Measurements from ENCODE around the gene TRPV3. TPM values are rescaled to one million over a fixed set of nuclear protein-coding genes. Genes with fewer than 3 reads are reported as not detected.
"Not testable (repeated sequence)": the region's sequence is repeated elsewhere in the genome, so short reads cannot be mapped to it uniquely, and the experiment has no call there.

TRPV3 gene
- total and polyA plus RNA-seq, 2 of the 13 experiments (the other 11 are each of a cell fraction or from before 2014, with no cell fraction given): 0.90 to 1.0 TPM

- Histone ChIP-seq H2AFZ (ENCODE audit: low read length) (no peak overlapping the region), H4K20me1 (ENCODE audit: insufficient read depth, low read length) (no peaks in the 10 kb centered on the region), H3K4me1 (ENCODE audit: insufficient read depth, low read length) (0 out of 2 replicates have a peak, but pooled peaks cover 6% of the 10 kb centered on the region), H3K27ac (ENCODE audit: extremely low read length, insufficient read depth, low read length) (no peak overlapping the region), H3K36me3 (replicated peaks in 1 of 2; ENCODE audit: control insufficient read depth in 1 of 2, insufficient read depth in 2 of 2, low read length in 2 of 2) (no peaks in the 10 kb centered on the region), H3K27me3 (ENCODE audit: control insufficient read depth in 1 of 2, insufficient read depth in 2 of 2, low read length in 2 of 2) (no peaks in the 10 kb centered on the region), H3K9ac (ENCODE audit: insufficient read depth, low read depth, low read length) (no peak overlapping the region), H3K9me3 (ENCODE audit: low read length) (no peaks in the 10 kb centered on the region), H3K4me2 (ENCODE audit: low read depth, low read length) (no peak overlapping the region), H3K4me3 (replicated peaks in 1 of 3; ENCODE audit: insufficient read depth in 1 of 3, low read depth in 2 of 3, low read length in 3 of 3) (no peak overlapping the region), H3K79me2 (ENCODE audit: insufficient read depth, low read length) (no peaks in the 10 kb centered on the region)
- FAIRE-seq (no peak), ATAC-seq (no peak), DNase-seq (ENCODE audit: low spot score) (no peak)
- TF ChIP-seq ZNF143 (CRISPR knock-in tag; IDR thresholded peaks at IDR 0.05) (no peak), MAX (IDR thresholded peaks at IDR 0.05) (no peak), KAT7 (CRISPR knock-in tag; IDR thresholded peaks at IDR 0.05; ENCODE audit: borderline replicate concordance) (no peak), NCOA2 (CRISPR knock-in tag; IDR thresholded peaks at IDR 0.05) (no peak), ZBTB14 (CRISPR knock-in tag; IDR thresholded peaks at IDR 0.05) (no peak), CBX5 (CRISPR knock-in tag; IDR thresholded peaks at IDR 0.05; ENCODE audit: borderline replicate concordance) (no peak), POLR2G (IDR thresholded peaks at IDR 0.05; ENCODE audit: low read depth, low read length) (no peak), ATRX (CRISPR knock-in tag; IDR thresholded peaks at IDR 0.05; ENCODE audit: borderline replicate concordance) (no peak), SOX13 (IDR thresholded peaks at IDR 0.05) (no peak), SOX13 (CRISPR knock-in tag; conservative IDR thresholded peaks at IDR 0.05 in 1 of 2, IDR thresholded peaks at IDR 0.05 in 1 of 2) (no peak)
- intact Hi-C loops (cut with micrococcal nuclease; ENCODE audit: unreplicated experiment): no loop called here
- CTCF ChIA-PET (ENCODE audit: low intra/inter-chr PET ratio, low total read pairs): no interaction called here
- in situ Hi-C loops (cut with HindIII; ENCODE audit: extremely low pct_ligation_motif_present, low pct_unique_long_range_greater_than_20kb): no loop called here
- WGBS (ENCODE audit: low lambda C conversion rate): 80% methylated on average over 9 of the region's 9 CpGs
- POLR2A ChIA-PET: no interaction called here
- BruUV-seq (replicated peaks): no TSS peak
Measured at GRCh38 chr17:3514873-3515272, 42.7 kb downstream of the TRPV3 start.

GRCh38 chr17:3514167-3514566 is 43.4 kb downstream of the TRPV3 start:
- H4K20me1 ChIP-seq (ENCODE audit: insufficient read depth, low read length); CTCF ChIA-PET (ENCODE audit: low intra/inter-chr PET ratio, low total read pairs); H3K9me3 ChIP-seq (ENCODE audit: low read length); H3K4me1 ChIP-seq (ENCODE audit: insufficient read depth, low read length); H2AFZ ChIP-seq (ENCODE audit: low read length); DNase-seq (ENCODE audit: low spot score); intact Hi-C loops (cut with micrococcal nuclease; ENCODE audit: unreplicated experiment); POLR2A ChIA-PET; H3K27ac ChIP-seq (ENCODE audit: extremely low read length, insufficient read depth, low read length); H3K9ac ChIP-seq (ENCODE audit: insufficient read depth, low read depth, low read length); in situ Hi-C loops (cut with HindIII; ENCODE audit: extremely low pct_ligation_motif_present, low pct_unique_long_range_greater_than_20kb); FAIRE-seq; H3K79me2 ChIP-seq (ENCODE audit: insufficient read depth, low read length); BruUV-seq (replicated peaks); H3K36me3 ChIP-seq (replicated peaks in 1 of 2; ENCODE audit: control insufficient read depth in 1 of 2, insufficient read depth in 2 of 2, low read length in 2 of 2); H3K4me2 ChIP-seq (ENCODE audit: low read depth, low read length); H3K4me3 ChIP-seq (replicated peaks in 1 of 3; ENCODE audit: insufficient read depth in 1 of 3, low read depth in 2 of 3, low read length in 3 of 3); ATAC-seq; H3K27me3 ChIP-seq (ENCODE audit: control insufficient read depth in 1 of 2, insufficient read depth in 2 of 2, low read length in 2 of 2): not testable (repeated sequence)
- WGBS (ENCODE audit: low lambda C conversion rate): 91% methylated on average over 11 of the region's 11 CpGs
